H1 (cell line): Measurements from ENCODE around the gene TMBIM4. TPM values are rescaled to one million over a fixed set of nuclear protein-coding genes. Genes with fewer than 3 reads are reported as not detected.

Experiments
- CEBPB ChIP-seq: IDR thresholded peaks from 2 replicates; pipeline ENCODE4 v1.6.1; 2012; ENCODE audit warnings: low read depth, low read length
- CHD1 ChIP-seq: IDR thresholded peaks from 2 replicates; pipeline ENCODE4 v1.6.1; 2012; ENCODE audit warnings: low read depth, low read length, improper control_type of control experiment
- CHD7 ChIP-seq: fragments of 300-600 bp; sonication (generic); IDR thresholded peaks from 2 replicates; pipeline ENCODE4 v1.7.1; 2012; ENCODE audit warnings: low read length, moderate library complexity, mild to moderate bottlenecking, inconsistent platforms; ENCODE audit not compliant: insufficient replicate concordance
- EZH2 ChIP-seq: fragments of 200-600 bp; sonication (generic); IDR thresholded peaks from 2 replicates; pipeline ENCODE4 v1.7.1; 2012; ENCODE audit warnings: low read depth, mild to moderate bottlenecking, moderate library complexity, low read length, inconsistent platforms; ENCODE audit not compliant: severe bottlenecking
- HDAC2 ChIP-seq, 2 experiments: fragments of 300-600 bp in 1 of 2; sonication (generic) in 1 of 2; IDR thresholded peaks; 2 replicates each; pipeline ENCODE4 v1.6.1; 2011 to 2012; ENCODE audit warnings: low read depth in 2 of 2, low read length in 2 of 2, mild to moderate bottlenecking in 2 of 2, moderate library complexity in 2 of 2, borderline replicate concordance in 1 of 2, inconsistent platforms in 1 of 2
- RXRA ChIP-seq: IDR thresholded peaks from 2 replicates; pipeline ENCODE4 v1.6.1; 2011; ENCODE audit warnings: low read depth, mild to moderate bottlenecking, low read length, moderate library complexity; ENCODE audit not compliant: insufficient read depth
- SAP30 ChIP-seq: fragments of 300-600 bp; sonication (generic); IDR thresholded peaks from 2 replicates; pipeline ENCODE4 v1.7.1; 2012; ENCODE audit warnings: low read length, moderate library complexity, mild to moderate bottlenecking, inconsistent platforms; ENCODE audit not compliant: insufficient read depth, insufficient replicate concordance
- SP2 ChIP-seq: IDR thresholded peaks from 2 replicates; pipeline ENCODE4 v1.6.1; 2012; ENCODE audit warnings: mild to moderate bottlenecking, low read length, inconsistent platforms
- SRF ChIP-seq: IDR thresholded peaks from 2 replicates; pipeline ENCODE4 v1.6.1; 2011; ENCODE audit warnings: mild to moderate bottlenecking, low read depth, low read length, moderate library complexity
- TAF1 ChIP-seq: IDR thresholded peaks from 2 replicates; pipeline ENCODE4 v1.6.1; 2011; ENCODE audit warnings: mild to moderate bottlenecking, low read depth, low read length
- polyA plus RNA-seq, 7 experiments: library from polyadenylated mRNA; depleted of rRNA in 3 of 7; stranded (reverse) in 5 of 7; unstranded in 2 of 7; fragments of >200 nt in 5 of 7; fragments of 200-250 nt in 2 of 7; gene quantifications; 1 replicate in 5 of 7; 2 replicates in 1 of 7; 4 replicates in 1 of 7; pipeline versions ENCODE4 v1.2.1 to v1.2.3, GENCODE V29; 2011 to 2013; ENCODE audit warnings: missing spikeins in 2 of 7, mixed read lengths in 2 of 7
- total RNA-seq: library from RNA; stranded (reverse); fragmentation: NEBNext Ultra II Directional; extraction: Animal tissue kit (Norgen Biotek cat#: 25700); gene quantifications from 2 replicates; pipeline ENCODE4 v1.2.1, GENCODE V29; 2021

TMBIM4 gene
- total and polyA plus RNA-seq, 2 of the 8 experiments (the other 6 are each of a cell fraction or from before 2014, with no cell fraction given), result 12.8 to 46.6 TPM

- TF ChIP-seq CHD7 (no peak), EZH2 (no peak), SP2 (no peak), CEBPB (no peak), SRF (no peak), TAF1 (no peak), SAP30 (no peak), RXRA (no peak), HDAC2 (IDR thresholded peaks at IDR 0.05; ENCODE audit: borderline replicate concordance in 1 of 2, low read depth in 2 of 2, low read length in 2 of 2) (no peak), CHD1 (no peak)
These were observed 54.7 kb downstream of the TMBIM4 start (continued) for GRCh38 chr12:66115071-66115600.
